Peyer's patch (tissue), 4 donors: ENCODE results near the gene F7. TPM values are rescaled to one million over a fixed set of nuclear protein-coding genes. Genes with fewer than 3 reads are reported as not detected.
A peak's percentile ranks its signal among the peaks of the same experiment; 100 is the strongest.

Source experiments
- DNase-seq, 3 donors: peaks; one replicate each; pipeline ENCODE4 v3.0.0-alpha.2; 2017 to 2019
- H3K27ac ChIP-seq, 4 donors: fragments of 200-600 bp; sonication (generic); one replicate each; pipeline ENCODE4 v1.5.1; 2016 to 2019
- H3K27me3 ChIP-seq, 2 donors: fragments of 200-600 bp; sonication (generic); one replicate each; pipeline ENCODE4 v1.5.1; 2019
- H3K36me3 ChIP-seq, 3 donors: fragments of 200-600 bp; sonication (generic); one replicate each; pipeline ENCODE4 v1.5.1; 2016 to 2019
- H3K4me1 ChIP-seq, 4 donors: fragments of 200-600 bp; sonication (generic); one replicate each; pipeline ENCODE4 v1.5.1; 2016 to 2019
- H3K4me3 ChIP-seq, 4 donors: fragments of 200-600 bp; sonication (generic); 1 replicate in 3 of 4; 2 replicates in 1 of 4; pipeline ENCODE4 v1.5.1; 2016 to 2019; ENCODE audit warnings: mild to moderate bottlenecking in 1 of 4
- H3K9me3 ChIP-seq, 4 donors: fragments of 200-600 bp; sonication (generic); one replicate each; pipeline ENCODE4 v1.5.1; 2016 to 2019; ENCODE audit warnings: mild to moderate bottlenecking in 1 of 4
- CTCF ChIP-seq, 6 experiments: fragments of 450-650 bp in 4 of 6; fragments of 200-600 bp in 2 of 6; sonication (generic) in 1 of 6; IDR thresholded peaks; one replicate each; pipeline ENCODE4 v1.5.1; 2017 to 2019; ENCODE audit warnings: antibody characterized with exemption in 6 of 6, mild to moderate bottlenecking in 3 of 6, moderate library complexity in 1 of 6
- POLR2A ChIP-seq, 2 donors: fragments of 450-650 bp; IDR thresholded peaks; one replicate each; pipeline ENCODE4 v1.5.1; 2017; ENCODE audit warnings: antibody characterized with exemption in 2 of 2, mild to moderate bottlenecking in 2 of 2, moderate library complexity in 2 of 2
- total RNA-seq, 4 donors: library from RNA; depleted of rRNA; stranded (reverse); fragments of >200 nt; gene quantifications; one replicate each; pipeline ENCODE4 v1.1.0, GENCODE V29; 2016

The F7 gene
- total RNA-seq, 4 donors from 2014 or later = 1.9 to 2.9 TPM; not detected in 2

GRCh38 chr13:113116206-113116800 lies 10.7 kb downstream of the F7 start:
- DNase-seq = no peak

GRCh38 chr13:113116871-113117271 lies 11.3 kb downstream of the F7 start:
- H3K4me1 ChIP-seq = no peaks in the 10 kb centered on the region
- H3K27ac ChIP-seq = no peak overlapping the region
- TF ChIP-seq CTCF (IDR thresholded peaks at IDR 0.05) (no peak), POLR2A (IDR thresholded peaks at IDR 0.05) (no peak)
- no peak overlapping the region for H3K4me3 ChIP-seq
- H3K27me3 ChIP-seq = no peaks in the 10 kb centered on the region
- H3K9me3 ChIP-seq = no peaks in the 10 kb centered on the region
- DNase-seq = no peak
- H3K36me3 ChIP-seq = no peaks in the 10 kb centered on the region

More at GRCh38 chr13:113116206-113116800, 10.7 kb downstream of the F7 start:
- Histone ChIP-seq H3K27me3 (no peaks in the 10 kb centered on the region), H3K9me3 (no peaks in the 10 kb centered on the region), H3K4me3 (no peak overlapping the region), H3K27ac (no peak overlapping the region), H3K36me3 (no peaks in the 10 kb centered on the region), H3K4me1 (no peaks in the 10 kb centered on the region)
- TF ChIP-seq POLR2A (IDR thresholded peaks at IDR 0.05) (no peak), CTCF (IDR thresholded peaks at IDR 0.05) (no peak)

- no peaks in the 10 kb centered on the region for H3K9me3 ChIP-seq
- H3K4me3 ChIP-seq = no peak overlapping the region
- no peaks in the 10 kb centered on the region for H3K36me3 ChIP-seq
- no peak overlapping the region for H3K27ac ChIP-seq
- no peaks in the 10 kb centered on the region for H3K4me1 ChIP-seq
- TF ChIP-seq POLR2A (IDR thresholded peaks at IDR 0.05) = no peak
- no peak for TF ChIP-seq CTCF (IDR thresholded peaks at IDR 0.05)
- peak in 1 of 3 donors; percentile 27 for DNase-seq
- H3K27me3 ChIP-seq = no peaks in the 10 kb centered on the region
Observed at GRCh38 chr13:113117335-113117872, 11.8 kb downstream of the F7 start.

- DNase-seq = peak in 1 of 3 donors; percentile 22
- Histone ChIP-seq H3K4me1 (no peaks in the 10 kb centered on the region), H3K27ac (no peak overlapping the region), H3K36me3 (no peaks in the 10 kb centered on the region), H3K4me3 (no peak overlapping the region), H3K9me3 (no peaks in the 10 kb centered on the region), H3K27me3 (no peaks in the 10 kb centered on the region)
- TF ChIP-seq CTCF (IDR thresholded peaks at IDR 0.05) (no peak), POLR2A (IDR thresholded peaks at IDR 0.05) (no peak)
Observed at GRCh38 chr13:113117911-113118260, 12.3 kb downstream of the F7 start.

GRCh38 chr13:113118261-113119021 lies 12.8 kb downstream of the F7 start:
- Histone ChIP-seq H3K9me3 (no peaks in the 10 kb centered on the region), H3K4me3 (no peak overlapping the region), H3K36me3 (no peaks in the 10 kb centered on the region), H3K27ac (no peak overlapping the region), H3K4me1 (peaks cover 0 to 4% (median 0%) of the 10 kb centered on the region in 4 donors), H3K27me3 (no peaks in the 10 kb centered on the region)
- no peak for TF ChIP-seq CTCF (IDR thresholded peaks at IDR 0.05)
- no peak for TF ChIP-seq POLR2A (IDR thresholded peaks at IDR 0.05)
- peak in 1 of 3 donors; percentile 44 for DNase-seq
